NCI-H748 (cell line): ENCODE measurements around the gene HOXA13.

Experiments
- DNase-seq: peaks from one replicate; lab custom pipeline; 2025; ENCODE audit not compliant: unreplicated experiment; lab: John Stamatoyannopoulos, UW

The HOXA13 gene

GRCh38 chr7:27171637-27172314, 28.1 kb downstream of the HOXA13 start:
- DNase-seq: peak; percentile 46

- DNase-seq: peak; percentile 20
Observed at GRCh38 chr7:27171325-27171636, 28.6 kb downstream of the HOXA13 start.

- no peak for DNase-seq
Observed at GRCh38 chr7:27170426-27171324, 29.2 kb downstream of the HOXA13 start.

- DNase-seq: peak; percentile 79
Observed at GRCh38 chr7:27169658-27170425, 30.0 kb downstream of the HOXA13 start.

GRCh38 chr7:27168265-27168947, 31.5 kb downstream of the HOXA13 start:
- DNase-seq: peak; percentile 16

GRCh38 chr7:27167916-27168264, 32.0 kb downstream of the HOXA13 start:
- DNase-seq: no peak

- no peak for DNase-seq
Observed at GRCh38 chr7:27166531-27167505, 33.1 kb downstream of the HOXA13 start.

- no peak for DNase-seq
Observed at GRCh38 chr7:27165996-27166530, 33.8 kb downstream of the HOXA13 start.

GRCh38 chr7:27165089-27165995, 34.5 kb downstream of the HOXA13 start, which contains the start of gene HOXA9:
HOXA9 (minus strand) TSS chr7:27165537; CDS start chr7:27165457, 80 bp downstream.
- DNase-seq: no peak

- no peak for DNase-seq
Observed at GRCh38 chr7:27164367-27165088, 35.4 kb downstream of the HOXA13 start.

- no peak for DNase-seq
Observed at GRCh38 chr7:27164045-27164366, 35.9 kb downstream of the HOXA13 start.

GRCh38 chr7:27163288-27164044, 36.4 kb downstream of the HOXA13 start:
- DNase-seq: no peak

- no peak for DNase-seq
Observed at GRCh38 chr7:27162561-27163287, 37.2 kb downstream of the HOXA13 start.

GRCh38 chr7:27161721-27162560, 38.0 kb downstream of the HOXA13 start:
- no peak for DNase-seq

GRCh38 chr7:27161214-27161720, 38.6 kb downstream of the HOXA13 start:
- DNase-seq: no peak
